HL-60/S4 treated with phorbol 12-myristate 13-acetate at 8.2 ng/mL for 4 days and 3 days (cell line): ENCODE measurements around the gene LUZP1.

Experiments
- in situ Hi-C: fragments of 300-500 bp; cut with MboI; formaldehyde crosslinking; loops from 2 replicates; pipeline ENCODE4 v1.15.0; 2022; ENCODE audit warnings: low sequenced_read_pairs

LUZP1 gene

GRCh38 chr1:23188936-23189452 is 20.3 kb upstream of the LUZP1 start:
- in situ Hi-C loops, result loop anchor here (10.0 kb wide), 1 partner anchor 214 kb away; the partner anchor contains the start of gene LACTBL1

DNA sequence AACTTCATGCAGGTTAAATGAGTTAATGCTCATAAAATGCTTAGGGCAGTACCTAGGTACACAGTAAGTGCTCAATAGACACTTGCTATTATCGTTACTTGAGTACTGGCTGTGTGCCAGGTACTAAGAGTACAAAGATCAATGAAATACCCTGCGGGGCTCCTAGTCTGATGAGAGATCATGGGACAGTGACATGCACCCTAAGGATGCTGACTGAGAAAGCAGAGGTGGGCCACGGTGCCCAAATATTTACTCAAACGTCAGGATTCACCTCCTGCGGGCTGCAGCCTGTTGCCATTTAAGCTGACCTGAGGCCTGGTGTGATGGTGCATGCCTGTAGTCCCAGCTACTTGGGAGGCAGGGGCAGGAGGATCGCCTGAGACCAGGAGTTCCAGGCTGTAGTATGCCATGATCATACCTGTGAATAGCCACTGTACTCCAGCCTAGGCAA is 19.8 kb upstream of the LUZP1 start:
- in situ Hi-C loops, result loop anchor here (10.0 kb wide), 1 partner anchor 214 kb away; the partner anchor contains the start of gene LACTBL1

- in situ Hi-C loops, result loop anchor here (10.0 kb wide), 1 partner anchor 213 kb away; the partner anchor contains the start of gene LACTBL1
These were observed 19.0 kb upstream of the LUZP1 start for GRCh38 chr1:23187637-23188036.

- in situ Hi-C loops, result loop anchor here (10.0 kb wide), 1 partner anchor 211 kb away; the partner anchor contains the start of gene LACTBL1
These were observed 16.7 kb upstream of the LUZP1 start for GRCh38 chr1:23185381-23185780.

GRCh38 chr1:23184212-23184934 is 15.7 kb upstream of the LUZP1 start:
- in situ Hi-C loops, result loop anchor here (5.0 to 10.0 kb wide), 2 partner anchors 87 to 210 kb away; partner anchors contain the start of gene LACTBL1

- in situ Hi-C loops, result loop anchor here (5.0 to 10.0 kb wide), 2 partner anchors 83 to 205 kb away; partner anchors contain the start of gene LACTBL1
These were observed 11.2 kb upstream of the LUZP1 start for GRCh38 chr1:23179862-23180261.

DNA sequence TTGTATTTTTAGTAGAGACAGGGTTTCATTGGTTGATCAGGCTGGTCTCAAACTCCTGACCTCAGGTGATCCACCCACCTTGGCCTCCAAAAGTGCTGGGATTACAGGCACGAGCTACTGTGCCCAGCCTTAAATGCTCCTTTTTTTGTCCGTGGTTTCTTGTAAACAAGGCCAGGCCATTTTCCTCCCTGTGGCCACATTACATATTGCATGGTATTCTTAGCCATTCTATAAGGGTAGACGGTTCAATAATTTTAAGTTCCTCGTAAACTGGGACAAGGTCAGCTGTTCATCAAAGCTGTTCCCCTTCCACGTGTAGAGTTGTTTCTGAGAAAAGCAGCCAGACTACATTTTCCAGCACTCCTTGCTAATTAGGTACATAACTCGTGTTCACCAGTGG is 10.3 kb upstream of the LUZP1 start:
- in situ Hi-C loops, result no loop called here

DNA sequence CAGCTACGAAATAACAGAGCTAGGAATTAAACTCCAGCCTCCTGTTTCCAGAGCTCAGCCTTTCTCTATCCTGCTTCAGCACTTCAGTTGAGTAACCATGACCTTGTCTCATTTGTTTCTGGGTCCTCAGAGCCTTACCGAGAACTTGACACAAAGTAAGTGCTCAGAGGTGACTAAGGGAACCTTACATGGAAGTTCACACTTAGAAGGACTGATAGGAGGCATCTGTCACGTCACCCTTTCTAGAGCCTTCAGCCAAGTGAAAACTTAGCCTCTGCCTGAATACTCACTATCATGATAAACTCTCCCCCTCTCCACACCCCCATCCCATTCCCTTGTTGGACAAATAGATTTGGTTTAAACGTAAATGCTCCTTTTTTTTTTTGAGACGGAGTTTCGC is 9.8 kb upstream of the LUZP1 start:
- in situ Hi-C loops, result no loop called here

- in situ Hi-C loops, result no loop called here
These were observed 9.1 kb upstream of the LUZP1 start for GRCh38 chr1:23177438-23178380.

DNA sequence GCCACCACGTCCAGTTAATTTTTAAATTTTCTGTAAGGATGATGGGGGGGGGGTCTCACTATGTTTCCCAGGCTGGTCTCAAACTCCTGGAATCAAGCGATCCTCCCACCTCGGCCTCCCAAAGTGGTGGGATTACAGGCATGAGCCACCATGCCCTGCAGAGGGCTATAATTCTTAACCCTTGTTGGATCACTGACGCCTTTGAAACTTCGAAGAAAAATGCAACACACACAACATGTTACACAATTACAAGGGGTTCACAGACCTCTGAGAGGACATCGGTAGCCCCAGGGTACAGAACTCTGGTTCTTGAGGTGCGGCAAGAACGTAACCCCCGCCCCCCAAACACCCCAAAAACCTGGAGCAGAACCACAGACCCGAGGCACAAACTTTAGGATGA is 8.4 kb upstream of the LUZP1 start:
- in situ Hi-C loops, result no loop called here

GRCh38 chr1:23174426-23175110 is 5.9 kb upstream of the LUZP1 start:
- in situ Hi-C loops, result no loop called here

GRCh38 chr1:23171181-23171755 is 2.6 kb upstream of the LUZP1 start:
- in situ Hi-C loops, result no loop called here

DNA sequence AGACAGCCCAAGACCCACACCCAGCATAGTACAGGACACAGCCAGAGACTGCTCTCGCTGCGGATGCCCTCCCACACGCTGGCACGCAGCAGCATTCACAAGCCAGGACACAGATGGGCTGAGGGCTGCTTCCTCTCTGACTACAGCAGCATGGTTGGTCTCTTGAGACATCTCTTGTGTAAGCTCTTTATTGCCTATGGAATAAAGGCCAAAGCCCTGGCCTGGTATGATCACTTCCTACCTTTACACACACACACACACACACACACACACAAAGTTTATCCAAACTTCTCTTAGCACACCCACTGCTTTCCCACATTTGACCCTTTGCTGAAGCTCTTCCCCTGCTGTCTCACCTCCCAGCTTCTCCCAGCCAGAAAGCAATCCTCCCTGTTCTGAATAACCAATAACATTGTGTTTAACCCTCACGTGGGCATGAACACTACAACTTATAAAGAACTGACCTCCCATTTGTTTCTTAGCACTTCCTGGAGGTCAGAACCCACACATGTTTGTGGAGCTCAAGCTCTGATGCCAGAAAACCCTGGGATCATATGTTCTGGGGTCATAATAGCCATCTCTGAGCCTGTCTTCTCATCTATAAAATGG is 1.2 kb upstream of the LUZP1 start:
- in situ Hi-C loops, result no loop called here

DNA sequence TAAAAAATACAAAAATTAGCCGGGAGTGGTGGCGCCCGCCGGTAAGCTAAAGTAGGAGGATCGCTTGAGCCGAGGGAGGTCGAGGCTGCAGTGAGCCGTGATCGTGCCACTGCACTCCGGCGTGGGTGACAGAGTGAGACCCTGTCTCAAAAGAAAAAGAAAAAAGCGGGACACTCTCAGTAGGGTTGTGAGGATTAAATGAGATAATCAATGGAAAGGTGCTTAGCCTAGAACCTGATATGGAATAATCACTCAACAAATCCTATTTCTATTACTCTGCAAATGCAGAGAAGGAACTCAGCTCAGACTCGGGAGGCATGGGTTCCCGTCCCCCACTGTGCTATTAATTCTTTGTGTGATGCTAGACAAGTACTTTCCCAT is 529 bp upstream of the LUZP1 start:
- in situ Hi-C loops, result no loop called here

DNA sequence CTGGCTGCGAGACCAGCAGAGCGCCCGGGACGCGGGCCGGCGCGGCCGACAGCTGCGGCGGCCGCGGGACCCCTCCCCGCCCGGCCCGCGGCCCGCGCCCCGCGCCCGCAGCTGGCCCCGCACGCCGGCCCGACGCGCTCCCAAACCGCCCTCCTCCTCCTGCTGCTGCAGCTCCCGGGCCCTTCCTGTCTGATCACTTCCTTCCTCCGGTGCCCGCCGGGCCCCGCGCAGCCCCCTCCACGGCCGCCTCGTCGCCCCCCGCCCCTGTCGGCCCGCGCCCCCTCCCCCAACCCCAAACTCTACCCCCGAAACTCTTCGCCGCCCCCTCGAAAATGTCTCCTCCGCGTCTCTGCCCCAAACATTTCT is 594 bp downstream of the LUZP1 start:
- in situ Hi-C loops, result no loop called here

DNA sequence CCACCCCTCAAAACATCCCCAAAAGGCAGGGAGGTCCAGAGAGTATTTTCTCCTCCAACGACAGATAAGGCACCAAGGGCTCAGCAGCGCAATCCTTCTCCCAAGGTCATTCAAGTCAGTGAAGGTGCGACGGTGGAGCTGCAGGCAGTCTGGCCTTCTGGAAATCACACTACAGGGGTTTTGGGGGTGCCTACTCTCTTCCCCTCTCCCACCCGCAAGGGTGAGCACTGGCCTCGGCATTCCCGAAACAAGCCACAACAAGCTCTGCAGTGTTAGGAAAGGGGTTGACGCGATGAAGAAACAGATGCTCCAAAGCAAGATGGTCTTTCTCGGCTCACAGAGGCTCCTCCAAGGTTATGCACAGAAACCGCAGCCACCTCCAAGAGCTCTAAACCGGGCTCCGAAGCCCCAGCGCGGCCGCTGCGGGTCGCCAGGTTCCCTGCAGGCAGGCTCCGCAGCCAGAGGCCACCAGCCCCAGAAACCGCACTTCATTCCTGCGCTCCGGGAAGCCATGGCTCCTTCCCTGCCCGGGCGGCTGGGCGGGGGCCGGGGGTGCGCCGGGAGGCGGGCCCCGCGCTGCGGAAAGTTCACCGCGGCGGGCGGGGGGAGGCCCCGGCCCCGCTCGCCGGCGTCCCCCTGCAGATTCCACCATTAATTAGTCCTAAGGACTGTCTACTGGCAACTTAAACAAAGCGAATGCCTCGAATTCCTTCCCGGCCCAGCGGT is 1.1 kb downstream of the LUZP1 start:
- in situ Hi-C loops, result no loop called here

GRCh38 chr1:23166854-23167253 is 1.8 kb downstream of the LUZP1 start:
- in situ Hi-C loops, result no loop called here

DNA sequence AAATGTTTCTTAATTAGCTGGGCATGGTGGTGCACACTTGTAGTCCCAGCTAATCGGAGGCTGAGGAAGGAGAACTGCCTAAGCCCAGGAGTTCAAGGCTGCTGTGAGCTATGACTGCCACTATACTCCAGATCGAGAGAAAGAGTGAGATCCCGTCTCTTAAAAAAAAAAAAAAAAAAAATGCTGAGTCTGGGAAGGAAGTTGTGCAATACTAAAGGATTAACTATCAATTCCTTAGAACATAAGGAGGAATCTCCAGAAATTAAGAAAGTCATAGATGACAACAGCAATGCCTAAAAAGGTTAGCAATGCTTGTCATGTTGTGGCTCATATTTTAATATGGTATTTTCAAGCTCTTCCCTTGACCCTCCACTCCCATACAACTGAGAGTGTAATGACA is 5.3 kb downstream of the LUZP1 start:
- in situ Hi-C loops, result no loop called here
